Colonic mucosa (tissue), 4 donors: ENCODE measurements around the gene PHF10. TPM values are rescaled to one million over a fixed set of nuclear protein-coding genes. Genes with fewer than 3 reads are reported as not detected.

Source experiments
- DNase-seq: peaks from one replicate; pipeline ENCODE4 v3.0.0-alpha.2; 2020
- H3K27ac ChIP-seq: fragments of 200-600 bp; one replicate; pipeline ENCODE4 v1.8.0; 2021
- H3K27me3 ChIP-seq: fragments of 200-600 bp; one replicate; pipeline ENCODE4 v1.8.0; 2021
- H3K36me3 ChIP-seq: fragments of 200-600 bp; one replicate; pipeline ENCODE4 v1.8.0; 2021
- H3K4me1 ChIP-seq: fragments of 200-600 bp; one replicate; pipeline ENCODE4 v1.8.0; 2021; ENCODE audit warnings: mild to moderate bottlenecking
- H3K4me3 ChIP-seq: fragments of 200-600 bp; one replicate; pipeline ENCODE4 v1.8.0; 2021
- H3K9ac ChIP-seq, 2 donors: one replicate each; pipeline ENCODE4 v1.7.0; 2013; ENCODE audit warnings: control low read depth in 2 of 2, low read depth in 2 of 2, low read length in 2 of 2
- H3K9me3 ChIP-seq: fragments of 200-600 bp; one replicate; pipeline ENCODE4 v1.8.0; 2021
- CTCF ChIP-seq: fragments of 200-600 bp; IDR thresholded peaks from one replicate; pipeline ENCODE4 v1.8.0; 2022; ENCODE audit warnings: antibody characterized with exemption, mild to moderate bottlenecking
- intact Hi-C: fragments of 100-400 bp; cut with DNase I; formaldehyde crosslinking; loops from one replicate; pipeline ENCODE4 v1.14.1; 2022
- total RNA-seq, 2 donors: library from RNA; stranded (reverse); fragmentation: NEBNext Ultra II Directional in 1 of 2; extraction: Animal tissue kit (Norgen Biotek cat#: 25700) in 1 of 2; gene quantifications; one replicate each; pipeline ENCODE4 v1.2.1, GENCODE V29; 2021
- donor health status: healthy.
- donor health status: DM: no; HTN: no; CAD: no.
- donor health status: DM: no; HTN: no; CAD: no.

PHF10 gene
- total RNA-seq, 2 donors from 2014 or later: 37.5 to 39.6 TPM

GRCh38 chr6:169665289-169665688, 59.0 kb downstream of the PHF10 start:
- Histone ChIP-seq H3K27me3 (no peaks in the 10 kb centered on the region), H3K36me3 (no peaks in the 10 kb centered on the region), H3K9me3 (no peaks in the 10 kb centered on the region), H3K4me3 (no peak overlapping the region), H3K9ac (no peak overlapping the region), H3K4me1 (no peaks in the 10 kb centered on the region), H3K27ac (no peak overlapping the region)
- no peak for DNase-seq
- intact Hi-C loops: no loop called here
- no peak for TF ChIP-seq CTCF

- Histone ChIP-seq H3K27me3 (no peaks in the 10 kb centered on the region), H3K27ac (no peak overlapping the region), H3K4me1 (no peaks in the 10 kb centered on the region), H3K9ac (no peak overlapping the region), H3K36me3 (no peaks in the 10 kb centered on the region), H3K9me3 (no peaks in the 10 kb centered on the region), H3K4me3 (no peak overlapping the region)
- TF ChIP-seq CTCF: no peak
- intact Hi-C loops: no loop called here
- DNase-seq: no peak
These were observed 60.1 kb downstream of the PHF10 start for GRCh38 chr6:169664227-169664626.

- Histone ChIP-seq H3K36me3 (no peaks in the 10 kb centered on the region), H3K27me3 (no peaks in the 10 kb centered on the region), H3K27ac (no peak overlapping the region), H3K9ac (no peak overlapping the region), H3K4me3 (no peak overlapping the region), H3K4me1 (no peaks in the 10 kb centered on the region), H3K9me3 (no peaks in the 10 kb centered on the region)
- TF ChIP-seq CTCF: no peak
- intact Hi-C loops: no loop called here
- DNase-seq: no peak
These were observed 60.8 kb downstream of the PHF10 start for GRCh38 chr6:169663468-169663867.

GRCh38 chr6:169661391-169661756, 62.9 kb downstream of the PHF10 start:
- TF ChIP-seq CTCF: no peak
- H3K27me3 ChIP-seq: no peaks in the 10 kb centered on the region
- H3K27ac ChIP-seq: no peak overlapping the region
- H3K4me3 ChIP-seq: no peak overlapping the region
- intact Hi-C loops: no loop called here
- H3K9ac ChIP-seq: no peak overlapping the region
- DNase-seq: no peak
- H3K9me3 ChIP-seq: no peaks in the 10 kb centered on the region
- H3K36me3 ChIP-seq: no peaks in the 10 kb centered on the region
- no peaks in the 10 kb centered on the region for H3K4me1 ChIP-seq

GRCh38 chr6:169660751-169661390, 63.4 kb downstream of the PHF10 start:
- intact Hi-C loops: no loop called here
- DNase-seq: no peak
- no peaks in the 10 kb centered on the region for H3K36me3 ChIP-seq

More at GRCh38 chr6:169660751-169661390, 63.4 kb downstream of the PHF10 start:
- Histone ChIP-seq H3K4me3 (no peak overlapping the region), H3K9ac (no peak overlapping the region), H3K4me1 (no peaks in the 10 kb centered on the region), H3K27ac (no peak overlapping the region), H3K27me3 (no peaks in the 10 kb centered on the region), H3K9me3 (no peaks in the 10 kb centered on the region)
- no peak for TF ChIP-seq CTCF
